Measurements from ENCODE around the gene AGBL4. TPM values are rescaled to one million over a fixed set of nuclear protein-coding genes. Genes with fewer than 3 reads are reported as not detected.

The AGBL4 gene
- total RNA-seq, 4 donors from 2014 or later, result 0.19 to 1.0 (median 1.0) TPM; not detected in 1

- no peak overlapping the region for H3K4me3 ChIP-seq
- no peaks in the 10 kb centered on the region for H3K27me3 ChIP-seq
- no peaks in the 10 kb centered on the region for H3K4me1 ChIP-seq
- TF ChIP-seq POLR2A (IDR thresholded peaks at IDR 0.05) (no peak), POLR2AphosphoS5 (IDR thresholded peaks at IDR 0.05) (no peak), EP300 (IDR thresholded peaks at IDR 0.05) (no peak)
- TF ChIP-seq, protein P1, sequence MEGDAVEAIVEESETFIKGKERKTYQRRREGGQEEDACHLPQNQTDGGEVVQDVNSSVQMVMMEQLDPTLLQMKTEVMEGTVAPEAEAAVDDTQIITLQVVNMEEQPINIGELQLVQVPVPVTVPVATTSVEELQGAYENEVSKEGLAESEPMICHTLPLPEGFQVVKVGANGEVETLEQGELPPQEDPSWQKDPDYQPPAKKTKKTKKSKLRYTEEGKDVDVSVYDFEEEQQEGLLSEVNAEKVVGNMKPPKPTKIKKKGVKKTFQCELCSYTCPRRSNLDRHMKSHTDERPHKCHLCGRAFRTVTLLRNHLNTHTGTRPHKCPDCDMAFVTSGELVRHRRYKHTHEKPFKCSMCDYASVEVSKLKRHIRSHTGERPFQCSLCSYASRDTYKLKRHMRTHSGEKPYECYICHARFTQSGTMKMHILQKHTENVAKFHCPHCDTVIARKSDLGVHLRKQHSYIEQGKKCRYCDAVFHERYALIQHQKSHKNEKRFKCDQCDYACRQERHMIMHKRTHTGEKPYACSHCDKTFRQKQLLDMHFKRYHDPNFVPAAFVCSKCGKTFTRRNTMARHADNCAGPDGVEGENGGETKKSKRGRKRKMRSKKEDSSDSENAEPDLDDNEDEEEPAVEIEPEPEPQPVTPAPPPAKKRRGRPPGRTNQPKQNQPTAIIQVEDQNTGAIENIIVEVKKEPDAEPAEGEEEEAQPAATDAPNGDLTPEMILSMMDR (IDR thresholded peaks at IDR 0.05), result no peak
- H3K36me3 ChIP-seq, result no peaks in the 10 kb centered on the region
- 88% methylated on average over 1 of the region's 1 CpG for WGBS
- no peak for DNase-seq (ENCODE audit: low spot score in 2 of 2)
- H3K9me3 ChIP-seq, result peaks cover 3% of the 10 kb centered on the region
- no peak overlapping the region for H3K27ac ChIP-seq
Measured at GRCh38 chr1:49240709-49241221, 783.0 kb downstream of the AGBL4 start.

- Histone ChIP-seq H3K4me3 (no peak overlapping the region), H3K36me3 (no peaks in the 10 kb centered on the region), H3K27ac (no peak overlapping the region), H3K9me3 (peaks cover 3% of the 10 kb centered on the region), H3K27me3 (no peaks in the 10 kb centered on the region), H3K4me1 (no peaks in the 10 kb centered on the region)
- DNase-seq (ENCODE audit: low spot score in 2 of 2), result no peak
- TF ChIP-seq, protein P1 (IDR thresholded peaks at IDR 0.05), result no peak
- TF ChIP-seq POLR2A (IDR thresholded peaks at IDR 0.05) (no peak), POLR2AphosphoS5 (IDR thresholded peaks at IDR 0.05) (no peak), EP300 (IDR thresholded peaks at IDR 0.05) (no peak)
- WGBS, result 29% methylated on average over 1 of the region's 1 CpG
Measured at GRCh38 chr1:49234988-49235387, 788.8 kb downstream of the AGBL4 start.

GRCh38 chr1:49229555-49229954 is 794.2 kb downstream of the AGBL4 start:
- no peaks in the 10 kb centered on the region for H3K27me3 ChIP-seq
- TF ChIP-seq POLR2AphosphoS5 (IDR thresholded peaks at IDR 0.05) (no peak), EP300 (IDR thresholded peaks at IDR 0.05) (no peak), POLR2A (IDR thresholded peaks at IDR 0.05) (no peak)
- TF ChIP-seq, protein P1 (IDR thresholded peaks at IDR 0.05), result peak in 1 of 2 donors; percentile 27
- WGBS, result 50% methylated on average over 1 of the region's 1 CpG
- H3K4me1 ChIP-seq, result no peaks in the 10 kb centered on the region
- DNase-seq (ENCODE audit: low spot score in 2 of 2), result no peak
- H3K4me3 ChIP-seq, result no peak overlapping the region
- H3K36me3 ChIP-seq, result no peaks in the 10 kb centered on the region
- no peak overlapping the region for H3K27ac ChIP-seq
- no peaks in the 10 kb centered on the region for H3K9me3 ChIP-seq

GRCh38 chr1:49226758-49227157 is 797.0 kb downstream of the AGBL4 start:
- Histone ChIP-seq H3K9me3 (no peaks in the 10 kb centered on the region), H3K27me3 (no peaks in the 10 kb centered on the region), H3K4me3 (no peak overlapping the region), H3K4me1 (no peaks in the 10 kb centered on the region), H3K27ac (no peak overlapping the region), H3K36me3 (no peaks in the 10 kb centered on the region)
- no peak for DNase-seq (ENCODE audit: low spot score in 2 of 2)
- TF ChIP-seq POLR2A (IDR thresholded peaks at IDR 0.05), result no peak
- TF ChIP-seq, protein P1 (IDR thresholded peaks at IDR 0.05), result no peak
- no peak for TF ChIP-seq EP300 (IDR thresholded peaks at IDR 0.05)
- TF ChIP-seq POLR2AphosphoS5 (IDR thresholded peaks at IDR 0.05), result no peak
- WGBS, result 29% methylated on average over 1 of the region's 1 CpG

DNA sequence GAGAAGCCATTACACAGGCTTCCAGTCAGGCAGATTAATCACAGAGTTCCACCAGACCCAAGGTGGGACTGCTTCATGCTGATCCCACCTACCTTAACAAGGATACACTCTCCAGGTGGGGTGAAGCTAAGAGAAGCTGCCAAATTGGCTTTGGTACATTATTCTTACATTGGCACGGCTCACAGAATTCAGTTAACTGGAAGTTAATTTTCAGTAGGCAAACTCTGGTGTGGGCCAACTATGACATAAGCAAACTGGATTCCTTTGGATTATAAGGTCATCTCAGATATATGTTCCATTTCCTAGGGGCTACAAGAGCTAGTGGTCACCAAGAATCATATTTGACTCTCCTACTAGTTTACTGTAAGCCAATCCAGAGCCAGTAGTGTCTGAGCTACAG is 798.3 kb downstream of the AGBL4 start:
- no peak for DNase-seq (ENCODE audit: low spot score in 2 of 2)
- TF ChIP-seq EP300 (IDR thresholded peaks at IDR 0.05), result no peak
- no peak for TF ChIP-seq POLR2AphosphoS5 (IDR thresholded peaks at IDR 0.05)
- no peak for TF ChIP-seq POLR2A (IDR thresholded peaks at IDR 0.05)
- TF ChIP-seq, protein P1 (IDR thresholded peaks at IDR 0.05), result no peak
- Histone ChIP-seq H3K9me3 (no peaks in the 10 kb centered on the region), H3K27ac (no peak overlapping the region), H3K4me3 (no peak overlapping the region), H3K36me3 (no peaks in the 10 kb centered on the region), H3K4me1 (no peaks in the 10 kb centered on the region), H3K27me3 (no peaks in the 10 kb centered on the region)
- 91% methylated on average over 1 of the region's 1 CpG for WGBS
